ENCODE data around the gene PKP2. TPM values are rescaled to one million over a fixed set of nuclear protein-coding genes. Genes with fewer than 3 reads are reported as not detected.
A peak's percentile ranks its signal among the peaks of the same experiment; 100 is the strongest.

PKP2 gene
- total RNA-seq, 1 experiment from 2014 or later, result 18.4 TPM

DNA sequence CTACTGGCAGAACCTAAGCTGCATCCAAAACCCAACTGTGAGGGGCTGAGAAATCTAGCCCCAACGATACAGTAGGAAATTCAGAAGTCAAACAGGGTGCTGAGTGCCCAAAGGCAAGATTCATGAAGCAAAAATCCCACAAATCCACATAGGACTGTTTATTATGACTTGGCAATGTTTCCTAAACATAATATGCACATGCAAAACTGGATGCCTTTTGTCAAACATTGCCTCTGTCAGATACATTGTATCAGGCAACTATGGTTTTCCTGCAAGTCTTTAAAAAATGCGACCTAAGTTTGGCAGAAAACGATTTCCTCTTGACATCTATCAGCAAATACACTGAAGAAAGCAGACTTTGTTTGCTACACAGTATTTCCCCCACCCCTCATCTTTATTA lies 113.5 kb downstream of the PKP2 start:
- no peaks in the 10 kb centered on the region for H3K27me3 Mint-ChIP-seq (ENCODE audit: low read depth)

More for the DNA sequence above, 113.5 kb downstream of the PKP2 start:
- H2BK12ac ChIP-seq (ENCODE audit: insufficient read length, low read depth, low read length), result no peak overlapping the region
- no peak overlapping the region for H3K56ac ChIP-seq (ENCODE audit: insufficient read length, low read depth, low read length)
- H3K4me1 ChIP-seq (ENCODE audit: insufficient read depth, low read length), result no peaks in the 10 kb centered on the region
- no peak overlapping the region for H2AK5ac ChIP-seq (ENCODE audit: insufficient read length, low read length)
- H4K8ac ChIP-seq (replicated peaks; ENCODE audit: insufficient read length, low read depth, low read length), result no peak overlapping the region
- Mint-ChIP-seq H3K4me3 (no peak overlapping the region), H3K27ac (no peak overlapping the region), H3K9me3 (peaks cover 3% of the 10 kb centered on the region in 2 experiments; a peak in 2 of 5 replicates), H3K4me1 (peaks cover 2 to 6% of the 10 kb centered on the region in 2 experiments; a peak in 2 of 4 replicates), H3K36me3 (ENCODE audit: insufficient read depth in 1 of 3, low read depth in 3 of 3) (peaks cover 0 to 5% (median 4%) of the 10 kb centered on the region in 3 experiments; a peak in 3 of 7 replicates)
- no peak overlapping the region for H2BK120ac ChIP-seq (ENCODE audit: low read depth, low read length, poor library complexity, severe bottlenecking)
- H2BK15ac ChIP-seq (ENCODE audit: low read depth, low read length), result 0 out of 2 replicates have a peak overlapping the region, but pooled peaks have one; percentile 49
- TF ChIP-seq, protein P1, sequence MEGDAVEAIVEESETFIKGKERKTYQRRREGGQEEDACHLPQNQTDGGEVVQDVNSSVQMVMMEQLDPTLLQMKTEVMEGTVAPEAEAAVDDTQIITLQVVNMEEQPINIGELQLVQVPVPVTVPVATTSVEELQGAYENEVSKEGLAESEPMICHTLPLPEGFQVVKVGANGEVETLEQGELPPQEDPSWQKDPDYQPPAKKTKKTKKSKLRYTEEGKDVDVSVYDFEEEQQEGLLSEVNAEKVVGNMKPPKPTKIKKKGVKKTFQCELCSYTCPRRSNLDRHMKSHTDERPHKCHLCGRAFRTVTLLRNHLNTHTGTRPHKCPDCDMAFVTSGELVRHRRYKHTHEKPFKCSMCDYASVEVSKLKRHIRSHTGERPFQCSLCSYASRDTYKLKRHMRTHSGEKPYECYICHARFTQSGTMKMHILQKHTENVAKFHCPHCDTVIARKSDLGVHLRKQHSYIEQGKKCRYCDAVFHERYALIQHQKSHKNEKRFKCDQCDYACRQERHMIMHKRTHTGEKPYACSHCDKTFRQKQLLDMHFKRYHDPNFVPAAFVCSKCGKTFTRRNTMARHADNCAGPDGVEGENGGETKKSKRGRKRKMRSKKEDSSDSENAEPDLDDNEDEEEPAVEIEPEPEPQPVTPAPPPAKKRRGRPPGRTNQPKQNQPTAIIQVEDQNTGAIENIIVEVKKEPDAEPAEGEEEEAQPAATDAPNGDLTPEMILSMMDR (conservative IDR thresholded peaks at IDR 0.05), result no peak
- no peak overlapping the region for H3K4me2 ChIP-seq (ENCODE audit: insufficient read depth, insufficient read length, low read length)
- no peak overlapping the region for H3K23ac ChIP-seq (ENCODE audit: insufficient read length, low read depth, low read length)
- H3K14ac ChIP-seq (ENCODE audit: insufficient read depth, low read length), result no peak overlapping the region
- H3K27me3 ChIP-seq (ENCODE audit: insufficient read depth, low read length), result no peaks in the 10 kb centered on the region
- no peak overlapping the region for H3K27ac ChIP-seq (ENCODE audit: insufficient read length, low read depth, low read length)
- no peak overlapping the region for H3T11ph ChIP-seq (ENCODE audit: low read length)
- no peak overlapping the region for H4K91ac ChIP-seq (ENCODE audit: insufficient read length, low read depth, low read length)
- H4K5ac ChIP-seq (ENCODE audit: insufficient read length, low read depth, low read length), result no peak overlapping the region
- H2BK20ac ChIP-seq (ENCODE audit: low read depth, low read length, poor library complexity, severe bottlenecking), result no peak overlapping the region
- H2AFZ ChIP-seq (ENCODE audit: low read length), result no peak overlapping the region
- DNase-seq, result no peak
- H2BK5ac ChIP-seq (ENCODE audit: insufficient read length, low read length), result no peak overlapping the region
- no peak overlapping the region for H3K4ac ChIP-seq (ENCODE audit: low read depth, low read length)
- no peak overlapping the region for H3K9ac ChIP-seq (ENCODE audit: extremely low read depth, insufficient read length, low read length)
- no peaks in the 10 kb centered on the region for H3K79me2 ChIP-seq (ENCODE audit: insufficient read depth, low read length)
- H4K20me1 ChIP-seq (ENCODE audit: control insufficient read depth, insufficient read depth, insufficient read length), result no peaks in the 10 kb centered on the region
- no CpG with 5 or more reads among the region's 3 CpGs for WGBS (ENCODE audit: extremely low coverage, insufficient read length, low lambda C conversion rate)
- no peak overlapping the region for H3K18ac ChIP-seq (ENCODE audit: insufficient read length, low read depth, low read length)
- no peaks in the 10 kb centered on the region for H3K9me3 ChIP-seq (ENCODE audit: control insufficient read depth, low read depth, low read length)
- H3K23me2 ChIP-seq (ENCODE audit: insufficient read length, low read depth, low read length, poor library complexity, severe bottlenecking), result no peaks in the 10 kb centered on the region
- H3K79me1 ChIP-seq (ENCODE audit: insufficient read depth, low read depth, low read length, poor library complexity, severe bottlenecking), result no peaks in the 10 kb centered on the region
